Rectal smooth muscle tissue (tissue), 1 donor: ENCODE measurements around the gene USP48.

Experiments
- H3K27ac ChIP-seq: one replicate; pipeline ENCODE4 v1.7.0; 2013; ENCODE audit warnings: low read depth, low read length, inconsistent platforms
- H3K27me3 ChIP-seq: one replicate; pipeline ENCODE4 v1.7.0; 2013; ENCODE audit warnings: low read length; ENCODE audit not compliant: control insufficient read depth, insufficient read depth
- H3K36me3 ChIP-seq: one replicate; pipeline ENCODE4 v1.7.0; 2013; ENCODE audit warnings: low read length; ENCODE audit not compliant: control insufficient read depth, insufficient read depth
- H3K4me1 ChIP-seq: one replicate; pipeline ENCODE4 v1.7.0; 2013; ENCODE audit warnings: low read length; ENCODE audit not compliant: control insufficient read depth, insufficient read depth
- H3K4me3 ChIP-seq: one replicate; pipeline ENCODE4 v1.7.0; 2013; ENCODE audit warnings: low read length
- H3K9ac ChIP-seq: one replicate; pipeline ENCODE4 v1.7.0; 2013; ENCODE audit warnings: low read length

The USP48 gene

GRCh38 chr1:21716169-21716568 is 66.8 kb downstream of the USP48 start:
- Histone ChIP-seq H3K9ac (no peak overlapping the region), H3K4me3 (no peak overlapping the region), H3K4me1 (no peaks in the 10 kb centered on the region), H3K27ac (no peak overlapping the region), H3K27me3 (no peaks in the 10 kb centered on the region), H3K36me3 (peaks cover 18% of the 10 kb centered on the region)

- Histone ChIP-seq H3K36me3 (peaks cover 12% of the 10 kb centered on the region), H3K27me3 (no peaks in the 10 kb centered on the region), H3K9ac (no peak overlapping the region), H3K4me3 (no peak overlapping the region), H3K27ac (no peak overlapping the region), H3K4me1 (no peaks in the 10 kb centered on the region)
Observed at GRCh38 chr1:21707891-21708290, 75.1 kb downstream of the USP48 start.

GRCh38 chr1:21707086-21707840 is 75.7 kb downstream of the USP48 start:
- no peak overlapping the region for H3K9ac ChIP-seq
- H3K4me1 ChIP-seq: no peaks in the 10 kb centered on the region
- peaks cover 15% of the 10 kb centered on the region for H3K36me3 ChIP-seq
- H3K4me3 ChIP-seq: no peak overlapping the region
- H3K27ac ChIP-seq: no peak overlapping the region
- H3K27me3 ChIP-seq: no peaks in the 10 kb centered on the region

GRCh38 chr1:21706151-21706835 is 76.7 kb downstream of the USP48 start:
- Histone ChIP-seq H3K4me1 (no peaks in the 10 kb centered on the region), H3K36me3 (peaks cover 15% of the 10 kb centered on the region), H3K4me3 (no peak overlapping the region), H3K9ac (no peak overlapping the region), H3K27me3 (no peaks in the 10 kb centered on the region), H3K27ac (no peak overlapping the region)

- H3K9ac ChIP-seq: no peak overlapping the region
- H3K27ac ChIP-seq: no peak overlapping the region
- H3K4me1 ChIP-seq: no peaks in the 10 kb centered on the region
- H3K36me3 ChIP-seq: peaks cover 15% of the 10 kb centered on the region
- H3K4me3 ChIP-seq: no peak overlapping the region
- no peaks in the 10 kb centered on the region for H3K27me3 ChIP-seq
Observed at GRCh38 chr1:21705303-21705980, 77.5 kb downstream of the USP48 start.

- Histone ChIP-seq H3K4me3 (no peak overlapping the region), H3K27me3 (no peaks in the 10 kb centered on the region), H3K9ac (no peak overlapping the region), H3K4me1 (no peaks in the 10 kb centered on the region), H3K27ac (no peak overlapping the region), H3K36me3 (peaks cover 15% of the 10 kb centered on the region)
Observed at GRCh38 chr1:21704145-21704544, 78.8 kb downstream of the USP48 start.

GRCh38 chr1:21703318-21703963 is 79.5 kb downstream of the USP48 start:
- Histone ChIP-seq H3K4me1 (no peaks in the 10 kb centered on the region), H3K27ac (no peak overlapping the region), H3K9ac (no peak overlapping the region), H3K36me3 (peaks cover 15% of the 10 kb centered on the region), H3K27me3 (no peaks in the 10 kb centered on the region), H3K4me3 (no peak overlapping the region)

GRCh38 chr1:21702780-21703179 is 80.2 kb downstream of the USP48 start:
- H3K4me3 ChIP-seq: no peak overlapping the region
- H3K4me1 ChIP-seq: no peaks in the 10 kb centered on the region
- no peak overlapping the region for H3K9ac ChIP-seq
- H3K27ac ChIP-seq: no peak overlapping the region
- H3K36me3 ChIP-seq: peaks cover 11% of the 10 kb centered on the region
- no peaks in the 10 kb centered on the region for H3K27me3 ChIP-seq

GRCh38 chr1:21701401-21701800 is 81.5 kb downstream of the USP48 start:
- Histone ChIP-seq H3K4me3 (no peak overlapping the region), H3K27ac (no peak overlapping the region), H3K27me3 (no peaks in the 10 kb centered on the region), H3K4me1 (no peaks in the 10 kb centered on the region), H3K9ac (no peak overlapping the region), H3K36me3 (peaks cover 10% of the 10 kb centered on the region)

GRCh38 chr1:21700094-21700493 is 82.9 kb downstream of the USP48 start:
- no peaks in the 10 kb centered on the region for H3K4me1 ChIP-seq
- H3K4me3 ChIP-seq: no peak overlapping the region
- H3K9ac ChIP-seq: no peak overlapping the region
- H3K36me3 ChIP-seq: peaks cover 10% of the 10 kb centered on the region
- H3K27me3 ChIP-seq: no peaks in the 10 kb centered on the region
- no peak overlapping the region for H3K27ac ChIP-seq

- H3K27me3 ChIP-seq: no peaks in the 10 kb centered on the region
- no peak overlapping the region for H3K4me3 ChIP-seq
- H3K9ac ChIP-seq: no peak overlapping the region
- H3K4me1 ChIP-seq: no peaks in the 10 kb centered on the region
- no peak overlapping the region for H3K27ac ChIP-seq
- H3K36me3 ChIP-seq: peaks cover 17% of the 10 kb centered on the region
Observed at GRCh38 chr1:21696931-21697330, 86.0 kb downstream of the USP48 start.

GRCh38 chr1:21693732-21694131 is 89.2 kb downstream of the USP48 start:
- Histone ChIP-seq H3K9ac (no peak overlapping the region), H3K27me3 (no peaks in the 10 kb centered on the region), H3K27ac (no peak overlapping the region), H3K4me1 (no peaks in the 10 kb centered on the region), H3K36me3 (peaks cover 20% of the 10 kb centered on the region), H3K4me3 (no peak overlapping the region)
